Mesothelial cell of epicardium (in vitro differentiated cells): ENCODE measurements around the gene STING1. TPM values are rescaled to one million over a fixed set of nuclear protein-coding genes. Genes with fewer than 3 reads are reported as not detected.

Experiments
- DNase-seq, 2 experiments: peaks; one replicate each; pipeline ENCODE4 v3.0.0; 2021; ENCODE audit warnings: low spot score in 2 of 2; ENCODE audit not compliant: unreplicated experiment in 2 of 2
- H3K27ac Mint-ChIP-seq: 2 replicates; pipeline ENCODE4 v1.8.0; 2021; ENCODE audit warnings: mixed read lengths
- H3K27me3 Mint-ChIP-seq: 2 replicates; pipeline ENCODE4 v1.8.0; 2021; ENCODE audit warnings: low read depth, mixed read lengths
- H3K36me3 Mint-ChIP-seq: 2 replicates; pipeline ENCODE4 v1.8.0; 2021; ENCODE audit warnings: mixed read lengths
- H3K4me1 Mint-ChIP-seq: 2 replicates; pipeline ENCODE4 v1.8.0; 2021; ENCODE audit warnings: mixed read lengths
- H3K4me3 Mint-ChIP-seq: 2 replicates; pipeline ENCODE4 v1.8.0; 2021; ENCODE audit warnings: mild to moderate bottlenecking, moderate library complexity, mixed read lengths
- H3K9me3 Mint-ChIP-seq: 2 replicates; pipeline ENCODE4 v1.8.0; 2021; ENCODE audit warnings: mixed read lengths
- CTCF ChIP-seq: fragments of 200-600 bp; sonication (generic); IDR thresholded peaks from one replicate; pipeline ENCODE4 v1.5.0; 2021; ENCODE audit warnings: antibody characterized with exemption; ENCODE audit not compliant: unreplicated experiment
- total RNA-seq: library from RNA; stranded (reverse); gene quantifications from 3 replicates; pipeline ENCODE4 v1.2.1, GENCODE V29; 2021

STING1 gene
- total RNA-seq, 1 donor from 2014 or later: 27.0 TPM

- peaks cover 18% of the 10 kb centered on the region for H3K4me1 Mint-ChIP-seq
- H3K27me3 Mint-ChIP-seq: no peaks in the 10 kb centered on the region
- no peaks in the 10 kb centered on the region for H3K36me3 Mint-ChIP-seq
- TF ChIP-seq CTCF: no peak
- no peak overlapping the region for H3K27ac Mint-ChIP-seq
- H3K9me3 Mint-ChIP-seq: no peaks in the 10 kb centered on the region
- no peak overlapping the region for H3K4me3 Mint-ChIP-seq
- no peak for DNase-seq
Observed at GRCh38 chr5:139495638-139496435, 13.3 kb upstream of the STING1 start.

- no peak overlapping the region for H3K4me3 Mint-ChIP-seq
- H3K4me1 Mint-ChIP-seq: peaks cover 18% of the 10 kb centered on the region
Observed at GRCh38 chr5:139494832-139495231, 12.3 kb upstream of the STING1 start.

GRCh38 chr5:139494256-139494655 lies 11.7 kb upstream of the STING1 start:
- Mint-ChIP-seq H3K4me1 (peaks cover 18% of the 10 kb centered on the region), H3K27me3 (no peaks in the 10 kb centered on the region), H3K4me3 (no peak overlapping the region), H3K36me3 (no peaks in the 10 kb centered on the region), H3K9me3 (no peaks in the 10 kb centered on the region), H3K27ac (no peak overlapping the region)
- no peak for DNase-seq
- no peak for TF ChIP-seq CTCF

More at GRCh38 chr5:139494832-139495231, 12.3 kb upstream of the STING1 start:
- Mint-ChIP-seq H3K36me3 (no peaks in the 10 kb centered on the region), H3K27ac (no peak overlapping the region), H3K9me3 (no peaks in the 10 kb centered on the region), H3K27me3 (no peaks in the 10 kb centered on the region)
- no peak for DNase-seq
- TF ChIP-seq CTCF: no peak

- DNase-seq: no peak
- Mint-ChIP-seq H3K27ac (peak overlapping the region; percentile 32), H3K9me3 (no peaks in the 10 kb centered on the region), H3K4me3 (no peak overlapping the region), H3K4me1 (peaks cover 18% of the 10 kb centered on the region), H3K27me3 (no peaks in the 10 kb centered on the region), H3K36me3 (no peaks in the 10 kb centered on the region)
- no peak for TF ChIP-seq CTCF
Observed at GRCh38 chr5:139492700-139493192, 10.2 kb upstream of the STING1 start.

- Mint-ChIP-seq H3K36me3 (no peaks in the 10 kb centered on the region), H3K4me3 (no peak overlapping the region), H3K9me3 (no peaks in the 10 kb centered on the region), H3K27me3 (no peaks in the 10 kb centered on the region), H3K27ac (no peak overlapping the region), H3K4me1 (peaks cover 16% of the 10 kb centered on the region)
- no peak for DNase-seq
- TF ChIP-seq CTCF: no peak
Observed at GRCh38 chr5:139488260-139488659, 5.7 kb upstream of the STING1 start.
